ENCODE results near the gene SCAMP4. TPM values are rescaled to one million over a fixed set of nuclear protein-coding genes. Genes with fewer than 3 reads are reported as not detected.

SCAMP4 gene
- total RNA-seq, 1 experiment from 2014 or later: 69.0 TPM

GRCh38 chr19:1922803-1923202, 17.6 kb downstream of the SCAMP4 start:
- H4K91ac ChIP-seq (ENCODE audit: insufficient read length, low read depth, low read length): no peak overlapping the region
- peaks cover 3% of the 10 kb centered on the region for H3K27me3 Mint-ChIP-seq (ENCODE audit: low read depth)
- no peak overlapping the region for H2BK120ac ChIP-seq (ENCODE audit: low read depth, low read length, poor library complexity, severe bottlenecking)
- H3K23ac ChIP-seq (ENCODE audit: insufficient read length, low read depth, low read length): no peak overlapping the region
- H3K4me2 ChIP-seq (ENCODE audit: insufficient read depth, insufficient read length, low read length): no peak overlapping the region
- H3K14ac ChIP-seq (ENCODE audit: insufficient read depth, low read length): no peak overlapping the region
- H2AK5ac ChIP-seq (ENCODE audit: insufficient read length, low read length): no peak overlapping the region
- no peaks in the 10 kb centered on the region for H3K79me2 ChIP-seq (ENCODE audit: insufficient read depth, low read length)
- no peaks in the 10 kb centered on the region for H4K20me1 ChIP-seq (ENCODE audit: control insufficient read depth, insufficient read depth, insufficient read length)
- no peak overlapping the region for H3K4ac ChIP-seq (ENCODE audit: low read depth, low read length)
- H3K4me1 ChIP-seq (ENCODE audit: insufficient read depth, low read length): no peaks in the 10 kb centered on the region; the same call in 1 of the 2 replicates
- no peak overlapping the region for H3K9ac ChIP-seq (ENCODE audit: extremely low read depth, insufficient read length, low read length)
- no peak overlapping the region for H3T11ph ChIP-seq (ENCODE audit: low read length)
- no CpG with 5 or more reads among the region's 23 CpGs for WGBS (ENCODE audit: extremely low coverage, insufficient read length, low lambda C conversion rate)
- H3K18ac ChIP-seq (ENCODE audit: insufficient read length, low read depth, low read length): no peak overlapping the region
- no peak overlapping the region for H3K27ac Mint-ChIP-seq
- H3K9me3 Mint-ChIP-seq: no peaks in the 10 kb centered on the region
- H2BK12ac ChIP-seq (ENCODE audit: insufficient read length, low read depth, low read length): no peak overlapping the region
- H4K5ac ChIP-seq (ENCODE audit: insufficient read length, low read depth, low read length): no peak overlapping the region
- TF ChIP-seq CTCF (conservative IDR thresholded peaks at IDR 0.05): no peak
- H4K8ac ChIP-seq (replicated peaks; ENCODE audit: insufficient read length, low read depth, low read length): no peak overlapping the region
- H3K27ac ChIP-seq (ENCODE audit: insufficient read length, low read depth, low read length): no peak overlapping the region
- no peak overlapping the region for H2BK20ac ChIP-seq (ENCODE audit: low read depth, low read length, poor library complexity, severe bottlenecking)
- H2BK5ac ChIP-seq (ENCODE audit: insufficient read length, low read length): no peak overlapping the region
- no peaks in the 10 kb centered on the region for H3K23me2 ChIP-seq (ENCODE audit: insufficient read length, low read depth, low read length, poor library complexity, severe bottlenecking)
- DNase-seq: no peak
- H3K27me3 ChIP-seq (ENCODE audit: insufficient read depth, low read length): no peaks in the 10 kb centered on the region
- H3K79me1 ChIP-seq (ENCODE audit: insufficient read depth, low read depth, low read length, poor library complexity, severe bottlenecking): no peaks in the 10 kb centered on the region
- no peak overlapping the region for H3K4me3 Mint-ChIP-seq
- peaks cover 9 to 70% (median 53%) of the 10 kb centered on the region in 3 experiments; a peak in 6 of 7 replicates for H3K36me3 Mint-ChIP-seq (ENCODE audit: insufficient read depth in 1 of 3, low read depth in 3 of 3)
- no peaks in the 10 kb centered on the region for H3K4me1 Mint-ChIP-seq
- no peak overlapping the region for H2BK15ac ChIP-seq (ENCODE audit: low read depth, low read length)
- no peaks in the 10 kb centered on the region for H3K9me3 ChIP-seq (ENCODE audit: control insufficient read depth, low read depth, low read length)
- H3K56ac ChIP-seq (ENCODE audit: insufficient read length, low read depth, low read length): no peak overlapping the region
- no peak overlapping the region for H2AFZ ChIP-seq (ENCODE audit: low read length)

Measured in H9 (cell line).